ENCODE data around the gene ZNF726.

ZNF726 gene

DNA sequence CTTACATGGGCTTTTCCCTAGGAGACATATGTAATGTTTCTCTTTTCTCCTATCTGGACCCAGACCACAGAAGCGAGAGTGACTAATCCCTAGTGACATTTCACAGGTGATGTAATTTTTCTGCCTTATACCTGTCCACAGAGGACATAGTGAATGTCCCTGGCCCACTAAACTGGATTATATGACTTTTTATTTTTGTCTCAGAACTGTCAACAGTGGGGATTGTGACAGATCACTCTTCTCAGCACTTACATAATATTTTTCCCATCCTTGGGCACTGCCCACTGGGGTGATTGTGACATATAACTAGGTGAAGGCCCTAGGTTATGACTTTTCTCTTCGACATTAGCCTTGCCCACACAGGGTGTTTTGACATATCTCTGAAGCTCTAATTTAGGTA, 7.9 kb upstream of the ZNF726 start:
- TF ChIP-seq, protein P1, sequence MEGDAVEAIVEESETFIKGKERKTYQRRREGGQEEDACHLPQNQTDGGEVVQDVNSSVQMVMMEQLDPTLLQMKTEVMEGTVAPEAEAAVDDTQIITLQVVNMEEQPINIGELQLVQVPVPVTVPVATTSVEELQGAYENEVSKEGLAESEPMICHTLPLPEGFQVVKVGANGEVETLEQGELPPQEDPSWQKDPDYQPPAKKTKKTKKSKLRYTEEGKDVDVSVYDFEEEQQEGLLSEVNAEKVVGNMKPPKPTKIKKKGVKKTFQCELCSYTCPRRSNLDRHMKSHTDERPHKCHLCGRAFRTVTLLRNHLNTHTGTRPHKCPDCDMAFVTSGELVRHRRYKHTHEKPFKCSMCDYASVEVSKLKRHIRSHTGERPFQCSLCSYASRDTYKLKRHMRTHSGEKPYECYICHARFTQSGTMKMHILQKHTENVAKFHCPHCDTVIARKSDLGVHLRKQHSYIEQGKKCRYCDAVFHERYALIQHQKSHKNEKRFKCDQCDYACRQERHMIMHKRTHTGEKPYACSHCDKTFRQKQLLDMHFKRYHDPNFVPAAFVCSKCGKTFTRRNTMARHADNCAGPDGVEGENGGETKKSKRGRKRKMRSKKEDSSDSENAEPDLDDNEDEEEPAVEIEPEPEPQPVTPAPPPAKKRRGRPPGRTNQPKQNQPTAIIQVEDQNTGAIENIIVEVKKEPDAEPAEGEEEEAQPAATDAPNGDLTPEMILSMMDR (IDR thresholded peaks at IDR 0.05; ENCODE audit: extremely low read depth, missing control alignments): no peak
- DNase-seq (ENCODE audit: low spot score): no peak

DNA sequence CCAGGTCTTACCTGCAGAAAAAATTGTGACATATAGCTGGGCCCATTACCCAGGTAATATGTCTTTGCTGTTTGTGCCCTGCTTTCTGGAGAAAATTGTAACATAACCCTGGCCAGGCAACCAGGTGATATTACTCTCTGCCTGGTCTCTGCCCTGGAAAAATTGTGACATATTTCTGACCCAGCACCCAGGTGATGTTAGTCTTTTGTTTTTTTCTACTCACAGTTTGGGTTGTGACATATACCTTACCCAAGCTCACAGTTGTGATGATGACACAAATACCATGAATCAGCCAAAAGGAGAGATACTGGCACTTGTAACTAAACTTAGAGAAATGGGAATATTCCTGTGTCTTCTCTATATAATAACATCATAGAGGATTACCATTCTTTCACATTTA, 6.5 kb upstream of the ZNF726 start:
- TF ChIP-seq, protein P1 (IDR thresholded peaks at IDR 0.05; ENCODE audit: extremely low read depth, missing control alignments): no peak
- DNase-seq (ENCODE audit: low spot score): no peak

DNA sequence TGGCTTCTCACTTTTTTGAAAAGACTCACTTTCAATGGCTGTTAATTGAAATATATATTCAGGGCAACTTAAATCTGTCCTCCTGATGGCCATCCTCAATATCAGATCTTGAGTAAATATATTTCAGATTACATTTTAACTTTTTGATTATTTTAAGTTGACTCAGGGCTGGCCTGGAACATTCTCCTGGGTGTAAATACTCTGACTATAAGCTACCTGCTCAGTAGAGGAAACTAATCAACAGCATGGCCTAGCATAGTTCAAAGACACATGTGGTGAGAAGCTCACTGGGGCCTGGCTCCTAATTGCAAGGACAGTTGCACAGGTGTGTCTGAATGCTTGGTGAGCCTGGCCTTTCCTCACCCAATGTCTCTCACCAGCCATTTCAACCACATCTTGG, 5.5 kb upstream of the ZNF726 start:
- DNase-seq (ENCODE audit: low spot score): no peak
- TF ChIP-seq, protein P1 (IDR thresholded peaks at IDR 0.05; ENCODE audit: extremely low read depth, missing control alignments): no peak

DNA sequence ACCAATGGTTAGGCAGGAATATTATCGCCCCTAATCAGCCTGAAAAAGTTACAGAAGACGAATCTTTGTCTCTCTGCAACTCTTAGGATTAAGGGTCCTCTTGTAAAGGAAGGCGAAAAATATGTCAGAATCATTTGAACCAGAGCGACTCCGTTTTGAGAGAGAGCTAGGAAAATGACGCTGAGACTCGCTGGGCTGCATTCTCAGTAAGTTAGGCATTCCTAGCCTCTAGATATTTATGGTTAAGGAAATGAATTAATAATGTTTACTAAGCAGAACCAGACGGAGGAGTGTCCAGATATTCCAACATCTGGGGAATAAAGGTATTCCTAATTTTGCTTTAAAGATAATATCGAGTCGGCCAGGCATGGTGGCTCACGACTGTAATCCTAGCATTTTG, 755 bp upstream of the ZNF726 start:
- TF ChIP-seq, protein P1 (IDR thresholded peaks at IDR 0.05; ENCODE audit: extremely low read depth, missing control alignments): no peak
- no peak for DNase-seq (ENCODE audit: low spot score)

DNA sequence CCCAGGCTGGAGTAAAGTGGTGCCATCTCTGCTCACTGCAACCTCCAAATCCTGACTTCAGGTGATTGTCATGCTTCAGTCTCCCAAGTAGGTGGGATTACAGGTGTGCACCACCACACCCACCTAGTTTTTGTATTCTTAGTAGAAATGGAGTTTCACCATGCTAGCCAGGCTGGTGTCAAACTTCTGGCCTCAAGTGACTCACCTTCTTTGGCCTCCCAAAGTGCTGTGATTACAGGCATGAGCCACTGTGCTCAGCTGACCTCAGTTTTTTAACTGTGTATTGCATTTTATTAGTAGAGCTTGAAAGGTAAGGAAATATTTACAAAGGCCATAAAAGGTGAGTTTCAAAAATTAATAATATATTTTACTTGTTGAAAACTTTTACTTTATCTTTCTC, 2.3 kb downstream of the ZNF726 start:
- TF ChIP-seq, protein P1 (IDR thresholded peaks at IDR 0.05; ENCODE audit: extremely low read depth, missing control alignments): no peak
- no peak for DNase-seq (ENCODE audit: low spot score)

DNA sequence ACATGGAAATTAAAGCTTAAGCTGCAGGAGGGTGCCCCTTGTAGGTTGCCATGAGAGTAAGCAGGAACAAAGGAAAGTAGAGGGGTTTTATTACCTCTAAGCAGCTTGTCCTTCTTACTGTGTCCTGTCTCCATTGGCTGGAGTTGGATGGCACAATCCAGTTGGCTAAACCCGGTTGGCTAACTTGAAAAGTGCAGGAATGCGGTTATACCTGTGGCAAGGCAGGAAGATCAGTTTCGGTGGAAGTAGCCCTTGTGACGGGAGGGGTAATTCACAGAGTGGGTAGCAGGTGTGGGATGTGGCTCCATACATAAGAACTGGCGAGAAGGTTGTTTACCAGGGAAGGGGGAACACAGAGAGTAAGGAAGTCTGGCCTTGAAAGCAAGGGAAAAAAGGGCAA, 3.2 kb downstream of the ZNF726 start:
- no peak for DNase-seq (ENCODE audit: low spot score)
- TF ChIP-seq, protein P1 (IDR thresholded peaks at IDR 0.05; ENCODE audit: extremely low read depth, missing control alignments): no peak

DNA sequence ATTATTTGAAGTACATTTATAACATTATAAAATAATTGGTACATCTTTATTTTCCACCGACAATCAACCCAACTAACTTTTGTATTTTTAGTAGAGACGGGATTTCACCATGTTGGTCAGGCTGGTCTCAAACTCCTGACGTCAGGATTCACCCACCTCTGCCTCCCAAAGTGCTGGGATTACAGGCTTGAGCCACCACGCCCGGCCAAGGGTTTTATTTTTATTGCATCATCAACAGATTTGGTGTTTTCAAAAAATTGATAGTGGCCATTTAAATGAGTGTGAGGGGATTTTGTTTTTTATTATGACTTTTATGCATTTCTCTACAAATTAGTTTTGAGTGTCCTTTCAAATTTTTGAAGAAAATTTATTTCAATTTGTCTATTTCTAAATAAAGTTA, 10.6 kb downstream of the ZNF726 start:
- TF ChIP-seq, protein P1 (IDR thresholded peaks at IDR 0.05; ENCODE audit: extremely low read depth, missing control alignments): no peak
- DNase-seq (ENCODE audit: low spot score): no peak
